GM19468 (cell line): Measurements from ENCODE around the gene CAMK4.

Experiments
- ATAC-seq: cut with Tn5 transposase; IDR thresholded peaks from one replicate; pipeline ENCODE4 v1.9.1; 2021; ENCODE audit warnings: mild to moderate bottlenecking, moderate library complexity, moderate number of reproducible peaks; ENCODE audit not compliant: unreplicated experiment; ENCODE audit errors: extremely low read depth

Gene CAMK4

GRCh38 chr5:111461934-111462333, 237.8 kb downstream of the CAMK4 start:
- no peak for ATAC-seq

- ATAC-seq: no peak
These were observed 239.1 kb downstream of the CAMK4 start for GRCh38 chr5:111463311-111463710.

- no peak for ATAC-seq
These were observed 245.2 kb downstream of the CAMK4 start for GRCh38 chr5:111469293-111469896.

- ATAC-seq: no peak
These were observed 245.7 kb downstream of the CAMK4 start for GRCh38 chr5:111469903-111470302.

- no peak for ATAC-seq
These were observed 247.9 kb downstream of the CAMK4 start for GRCh38 chr5:111472096-111472495.

- no peak for ATAC-seq
These were observed 248.4 kb downstream of the CAMK4 start for GRCh38 chr5:111472579-111472978.

GRCh38 chr5:111478266-111478665, 254.1 kb downstream of the CAMK4 start:
- no peak for ATAC-seq

- no peak for ATAC-seq
These were observed 254.7 kb downstream of the CAMK4 start for GRCh38 chr5:111478898-111479297.

GRCh38 chr5:111480346-111480745, 256.2 kb downstream of the CAMK4 start:
- no peak for ATAC-seq

- no peak for ATAC-seq
These were observed 261.9 kb downstream of the CAMK4 start for GRCh38 chr5:111486055-111486454.

GRCh38 chr5:111486926-111487325, 262.7 kb downstream of the CAMK4 start:
- no peak for ATAC-seq

GRCh38 chr5:111488353-111488752, 264.2 kb downstream of the CAMK4 start:
- no peak for ATAC-seq

- ATAC-seq: no peak
These were observed 268.8 kb downstream of the CAMK4 start for GRCh38 chr5:111493031-111493430.

- no peak for ATAC-seq
These were observed 270.3 kb downstream of the CAMK4 start for GRCh38 chr5:111494355-111494999.

GRCh38 chr5:111495159-111495558, 271.0 kb downstream of the CAMK4 start:
- no peak for ATAC-seq

- ATAC-seq: no peak
These were observed 274.2 kb downstream of the CAMK4 start for GRCh38 chr5:111498346-111498745.

- ATAC-seq: no peak
These were observed 278.8 kb downstream of the CAMK4 start for GRCh38 chr5:111502956-111503355.

GRCh38 chr5:111505096-111505495, 280.9 kb downstream of the CAMK4 start:
- ATAC-seq: no peak

- ATAC-seq: no peak
These were observed 283.1 kb downstream of the CAMK4 start for GRCh38 chr5:111507276-111507675.

- no peak for ATAC-seq
These were observed 284.9 kb downstream of the CAMK4 start for GRCh38 chr5:111509119-111509518.

- no peak for ATAC-seq
These were observed 287.1 kb downstream of the CAMK4 start for GRCh38 chr5:111511174-111511830.
